Sigmoid colon (tissue), 7 donors: ENCODE measurements around the gene LGR6. TPM values are rescaled to one million over a fixed set of nuclear protein-coding genes. Genes with fewer than 3 reads are reported as not detected.

Source experiments
- DNase-seq: peaks from one replicate; pipeline ENCODE4 v3.0.0-alpha.2; 2019
- H3K27ac ChIP-seq, 4 donors: fragments of 200-600 bp; sonication (generic); one replicate each; pipeline ENCODE4 v1.5.1; 2016 to 2019; ENCODE audit warnings: mild to moderate bottlenecking in 1 of 4
- H3K27me3 ChIP-seq, 3 donors: fragments of 200-600 bp; sonication (generic); one replicate each; pipeline ENCODE4 v1.5.1; 2019; ENCODE audit warnings: mild to moderate bottlenecking in 1 of 3
- H3K36me3 ChIP-seq, 4 donors: fragments of 200-600 bp; sonication (generic); one replicate each; pipeline ENCODE4 v1.5.1; 2016 to 2019
- H3K4me1 ChIP-seq, 4 donors: fragments of 200-600 bp; sonication (generic); one replicate each; pipeline ENCODE4 v1.5.1; 2017 to 2019
- H3K4me3 ChIP-seq, 4 donors: fragments of 200-600 bp; sonication (generic); one replicate each; pipeline ENCODE4 v1.5.1; 2017 to 2019; ENCODE audit warnings: mild to moderate bottlenecking in 2 of 4, moderate library complexity in 1 of 4
- H3K9me3 ChIP-seq, 4 donors: fragments of 200-600 bp in 3 of 4; sonication (generic) in 3 of 4; one replicate each; pipeline versions ENCODE4 v1.5.1 to v1.6.1; 2013 to 2019
- EP300 ChIP-seq, 4 donors: sonication (generic); formaldehyde crosslinking; IDR thresholded peaks; one replicate each; pipeline ENCODE4 v1.6.1; 2017; ENCODE audit warnings: antibody characterized with exemption in 4 of 4
- POLR2A ChIP-seq, 2 donors: fragments of 450-650 bp; IDR thresholded peaks; one replicate each; pipeline ENCODE4 v1.6.1; 2016; ENCODE audit warnings: antibody characterized with exemption in 2 of 2, mild to moderate bottlenecking in 2 of 2, moderate library complexity in 2 of 2
- POLR2AphosphoS5 ChIP-seq, 4 donors: sonication (generic); formaldehyde crosslinking; IDR thresholded peaks; one replicate each; pipeline ENCODE4 v1.6.1; 2017; ENCODE audit warnings: antibody characterized with exemption in 4 of 4
- WGBS, 2 donors: extraction: QIAGEN DNeasy Blood & Tissue Kit; methylation state at CpG; one replicate each; pipeline ENCODE4 v1.1.7; 2013; 5-methylcytosine and 5-hydroxymethylcytosine counted together
- intact Hi-C: fragments of 100-400 bp; cut with DNase I; formaldehyde crosslinking; loops from one replicate; pipeline ENCODE4 v1.15.1; 2023
- polyA plus RNA-seq, 3 donors: library from polyadenylated mRNA; stranded (reverse); fragments of 200-250 nt; gene quantifications; one replicate each; pipeline ENCODE4 v1.2.3, GENCODE V29; 2013
- total RNA-seq, 4 donors: library from RNA; depleted of rRNA; stranded (reverse); fragments of >200 nt; gene quantifications; one replicate each; pipeline ENCODE4 v1.1.0, GENCODE V29; 2016
- TF ChIP-seq, protein P1 (sequence below), 4 experiments: fragments of 450-650 bp in 3 of 4; fragments of 200-600 bp in 1 of 4; IDR thresholded peaks; one replicate each; pipeline ENCODE4 v1.5.1; 2016 to 2019; ENCODE audit warnings: antibody characterized with exemption in 4 of 4, mild to moderate bottlenecking in 3 of 4, moderate library complexity in 2 of 4
- donor health status: healthy with polysubstance abuse.
- donor health status: Bipolar disorder and iron deficiency.
- donor health status: healthy.

The LGR6 gene
- total and polyA plus RNA-seq, 7 donors: 0.14 to 1.0 (median 0.28) TPM; not detected in 4

DNA sequence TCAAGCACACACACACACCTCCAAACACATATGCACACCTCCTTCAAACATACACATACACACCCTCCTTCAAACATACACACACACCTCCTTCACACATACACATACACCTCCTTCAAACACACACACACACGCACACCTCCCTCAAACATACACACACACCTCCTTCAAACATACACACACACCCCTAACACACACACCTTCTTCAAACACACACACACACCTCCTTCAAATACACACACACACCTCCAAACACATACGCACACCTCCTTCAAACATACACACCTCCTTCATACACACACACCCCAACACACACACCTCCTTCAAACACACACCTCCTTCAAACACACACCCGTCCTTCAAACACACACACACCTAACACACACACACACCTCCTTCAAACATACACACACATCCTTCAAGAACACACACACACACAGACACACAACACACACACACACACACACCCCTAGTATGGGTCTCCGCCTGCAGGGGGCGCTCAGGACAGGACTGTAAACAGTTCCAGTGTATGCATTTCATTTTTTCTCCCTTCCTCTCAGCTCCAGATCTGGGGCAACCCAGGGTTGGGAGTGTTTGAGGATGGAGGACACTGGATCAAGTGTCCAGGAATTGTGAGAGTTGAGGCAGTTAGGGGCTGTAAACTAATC is 12.1 kb downstream of the LGR6 start:
- no peak for TF ChIP-seq EP300 (IDR thresholded peaks at IDR 0.05)
- TF ChIP-seq, protein P1, sequence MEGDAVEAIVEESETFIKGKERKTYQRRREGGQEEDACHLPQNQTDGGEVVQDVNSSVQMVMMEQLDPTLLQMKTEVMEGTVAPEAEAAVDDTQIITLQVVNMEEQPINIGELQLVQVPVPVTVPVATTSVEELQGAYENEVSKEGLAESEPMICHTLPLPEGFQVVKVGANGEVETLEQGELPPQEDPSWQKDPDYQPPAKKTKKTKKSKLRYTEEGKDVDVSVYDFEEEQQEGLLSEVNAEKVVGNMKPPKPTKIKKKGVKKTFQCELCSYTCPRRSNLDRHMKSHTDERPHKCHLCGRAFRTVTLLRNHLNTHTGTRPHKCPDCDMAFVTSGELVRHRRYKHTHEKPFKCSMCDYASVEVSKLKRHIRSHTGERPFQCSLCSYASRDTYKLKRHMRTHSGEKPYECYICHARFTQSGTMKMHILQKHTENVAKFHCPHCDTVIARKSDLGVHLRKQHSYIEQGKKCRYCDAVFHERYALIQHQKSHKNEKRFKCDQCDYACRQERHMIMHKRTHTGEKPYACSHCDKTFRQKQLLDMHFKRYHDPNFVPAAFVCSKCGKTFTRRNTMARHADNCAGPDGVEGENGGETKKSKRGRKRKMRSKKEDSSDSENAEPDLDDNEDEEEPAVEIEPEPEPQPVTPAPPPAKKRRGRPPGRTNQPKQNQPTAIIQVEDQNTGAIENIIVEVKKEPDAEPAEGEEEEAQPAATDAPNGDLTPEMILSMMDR (IDR thresholded peaks at IDR 0.05): no peak
- no peak for TF ChIP-seq POLR2AphosphoS5 (IDR thresholded peaks at IDR 0.05)
- TF ChIP-seq POLR2A (IDR thresholded peaks at IDR 0.05): no peak
- 60 to 74% methylated on average over 5 of the region's 5 CpGs for WGBS, 2 donors
- Histone ChIP-seq H3K4me1 (no peaks in the 10 kb centered on the region), H3K36me3 (no peaks in the 10 kb centered on the region), H3K4me3 (no peak overlapping the region), H3K9me3 (no peaks in the 10 kb centered on the region), H3K27ac (no peak overlapping the region), H3K27me3 (peaks cover 0 to 16% (median 7%) of the 10 kb centered on the region in 3 donors)
- no peak for DNase-seq
- intact Hi-C loops: no loop called here

DNA sequence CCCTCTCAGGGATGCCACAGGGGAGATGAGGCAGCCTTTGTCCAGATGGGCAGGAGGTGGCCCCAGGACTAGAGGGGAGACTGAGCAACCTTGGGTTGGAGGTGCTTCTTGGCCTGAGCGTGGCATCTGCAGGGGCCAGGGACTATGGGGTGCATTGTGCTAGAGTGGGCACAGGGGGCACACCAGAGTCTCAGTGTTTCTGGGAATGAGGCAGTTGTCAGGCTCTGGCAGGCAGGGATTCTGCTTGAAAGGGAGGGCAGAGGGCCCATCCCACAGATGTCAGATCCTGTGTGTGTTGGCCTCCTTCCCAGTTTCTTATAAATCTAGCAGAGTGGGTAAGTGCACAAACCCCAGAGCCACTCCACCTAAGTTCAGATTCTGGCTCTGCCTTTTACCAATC is 13.7 kb downstream of the LGR6 start:
- Histone ChIP-seq H3K4me3 (no peak overlapping the region), H3K4me1 (no peaks in the 10 kb centered on the region), H3K9me3 (no peaks in the 10 kb centered on the region), H3K27ac (no peak overlapping the region), H3K36me3 (no peaks in the 10 kb centered on the region), H3K27me3 (peaks cover 0 to 31% (median 7%) of the 10 kb centered on the region in 3 donors)
- intact Hi-C loops: no loop called here
- 74 to 79% methylated on average over 1 of the region's 1 CpG for WGBS, 2 donors
- DNase-seq: no peak
- TF ChIP-seq, protein P1 (IDR thresholded peaks at IDR 0.05): no peak
- no peak for TF ChIP-seq POLR2A (IDR thresholded peaks at IDR 0.05)
- TF ChIP-seq EP300 (IDR thresholded peaks at IDR 0.05): no peak
- TF ChIP-seq POLR2AphosphoS5 (IDR thresholded peaks at IDR 0.05): no peak

DNA sequence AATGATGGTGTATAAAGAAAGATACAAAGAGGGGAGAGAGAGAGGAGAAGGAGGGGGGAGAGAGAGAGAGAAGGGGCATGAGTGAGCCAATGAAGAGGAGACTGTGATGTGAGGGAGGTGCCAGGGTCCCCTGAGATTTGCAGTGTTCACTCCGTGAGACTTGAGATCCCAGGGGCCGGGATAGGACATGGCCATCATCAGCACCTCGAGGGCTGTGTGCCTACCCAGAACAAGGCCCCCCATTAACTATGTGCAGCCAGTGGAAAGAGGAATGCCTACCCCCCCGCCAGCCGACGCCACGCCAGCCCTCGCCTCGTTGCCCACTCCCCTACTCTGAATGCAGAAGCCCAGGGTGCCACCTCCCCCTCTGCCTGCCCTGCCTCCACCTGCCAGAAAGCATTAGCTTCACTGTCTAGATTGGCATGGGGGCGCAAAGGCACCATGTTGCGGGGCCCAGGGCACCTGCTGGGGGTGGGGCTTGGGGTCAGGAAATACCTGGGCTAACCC is 14.8 kb downstream of the LGR6 start:
- Histone ChIP-seq H3K36me3 (no peaks in the 10 kb centered on the region), H3K27ac (no peak overlapping the region), H3K27me3 (peaks cover 0 to 42% (median 10%) of the 10 kb centered on the region in 3 donors), H3K4me3 (no peak overlapping the region), H3K9me3 (no peaks in the 10 kb centered on the region), H3K4me1 (no peaks in the 10 kb centered on the region)
- intact Hi-C loops: no loop called here
- TF ChIP-seq, protein P1 (IDR thresholded peaks at IDR 0.05): no peak
- TF ChIP-seq POLR2A (IDR thresholded peaks at IDR 0.05) (no peak), EP300 (IDR thresholded peaks at IDR 0.05) (no peak), POLR2AphosphoS5 (IDR thresholded peaks at IDR 0.05) (no peak)
- no peak for DNase-seq
- 88 to 91% methylated on average over 11 of the region's 11 CpGs for WGBS, 2 donors

DNA sequence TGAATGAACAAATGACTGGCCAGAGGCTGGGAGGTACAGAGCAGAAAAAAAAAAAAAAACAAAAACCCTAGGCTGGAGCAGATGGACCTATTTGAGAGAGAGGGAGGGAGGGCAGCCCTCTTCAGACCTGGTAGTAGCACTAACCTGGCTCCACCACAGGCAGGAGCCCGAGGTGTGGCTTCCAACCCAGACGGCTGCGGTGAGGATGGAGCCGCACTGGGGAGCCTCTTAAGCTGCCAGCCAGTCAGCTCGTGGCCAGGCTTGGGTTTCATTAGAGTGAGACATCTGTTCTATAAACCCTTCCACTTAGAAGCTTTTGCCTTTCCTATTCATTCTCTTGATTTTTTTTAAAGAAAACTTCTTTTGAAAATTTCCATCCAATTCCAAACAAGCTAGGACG is 16.8 kb downstream of the LGR6 start:
- Histone ChIP-seq H3K4me1 (peaks cover 0 to 9% (median 4%) of the 10 kb centered on the region in 4 donors), H3K4me3 (no peak overlapping the region), H3K27me3 (peaks cover 10 to 62% (median 25%) of the 10 kb centered on the region in 3 donors), H3K36me3 (no peaks in the 10 kb centered on the region), H3K9me3 (no peaks in the 10 kb centered on the region), H3K27ac (no peak overlapping the region)
- DNase-seq: no peak
- TF ChIP-seq EP300 (IDR thresholded peaks at IDR 0.05): no peak
- no peak for TF ChIP-seq POLR2A (IDR thresholded peaks at IDR 0.05)
- TF ChIP-seq, protein P1 (IDR thresholded peaks at IDR 0.05): no peak
- TF ChIP-seq POLR2AphosphoS5 (IDR thresholded peaks at IDR 0.05): no peak
- WGBS, 2 donors: 46 to 47% methylated on average over 6 of the region's 6 CpGs
- intact Hi-C loops: no loop called here
